Mononuclear cell (primary cell): ENCODE measurements around the gene LY6G6F. TPM values are rescaled to one million over a fixed set of nuclear protein-coding genes. Genes with fewer than 3 reads are reported as not detected.

Experiments
- H3K27me3 ChIP-seq: 2 replicates; pipeline ENCODE4 v1.6.0; 2011; ENCODE audit warnings: low read length, control low read depth; ENCODE audit not compliant: insufficient read depth
- H3K4me1 ChIP-seq: 2 replicates; pipeline ENCODE4 v1.5.1; 2011; ENCODE audit warnings: mild to moderate bottlenecking, low read length, control low read depth; ENCODE audit not compliant: insufficient read depth
- H3K4me3 ChIP-seq: 2 replicates; pipeline ENCODE4 v1.5.1; 2011; ENCODE audit warnings: mild to moderate bottlenecking, low read length, moderate library complexity
- H3K9me3 ChIP-seq: 2 replicates; pipeline ENCODE4 v1.5.1; 2011; ENCODE audit warnings: low read depth, mild to moderate bottlenecking, control low read depth, low read length
- total RNA-seq: library from RNA; depleted of rRNA; stranded (reverse); fragments of >200 nt; gene quantifications from one replicate; pipeline ENCODE4 v1.2.3, GENCODE V29; 2012

LY6G6F gene
- total RNA-seq, 1 donor, result 7.7 TPM

DNA sequence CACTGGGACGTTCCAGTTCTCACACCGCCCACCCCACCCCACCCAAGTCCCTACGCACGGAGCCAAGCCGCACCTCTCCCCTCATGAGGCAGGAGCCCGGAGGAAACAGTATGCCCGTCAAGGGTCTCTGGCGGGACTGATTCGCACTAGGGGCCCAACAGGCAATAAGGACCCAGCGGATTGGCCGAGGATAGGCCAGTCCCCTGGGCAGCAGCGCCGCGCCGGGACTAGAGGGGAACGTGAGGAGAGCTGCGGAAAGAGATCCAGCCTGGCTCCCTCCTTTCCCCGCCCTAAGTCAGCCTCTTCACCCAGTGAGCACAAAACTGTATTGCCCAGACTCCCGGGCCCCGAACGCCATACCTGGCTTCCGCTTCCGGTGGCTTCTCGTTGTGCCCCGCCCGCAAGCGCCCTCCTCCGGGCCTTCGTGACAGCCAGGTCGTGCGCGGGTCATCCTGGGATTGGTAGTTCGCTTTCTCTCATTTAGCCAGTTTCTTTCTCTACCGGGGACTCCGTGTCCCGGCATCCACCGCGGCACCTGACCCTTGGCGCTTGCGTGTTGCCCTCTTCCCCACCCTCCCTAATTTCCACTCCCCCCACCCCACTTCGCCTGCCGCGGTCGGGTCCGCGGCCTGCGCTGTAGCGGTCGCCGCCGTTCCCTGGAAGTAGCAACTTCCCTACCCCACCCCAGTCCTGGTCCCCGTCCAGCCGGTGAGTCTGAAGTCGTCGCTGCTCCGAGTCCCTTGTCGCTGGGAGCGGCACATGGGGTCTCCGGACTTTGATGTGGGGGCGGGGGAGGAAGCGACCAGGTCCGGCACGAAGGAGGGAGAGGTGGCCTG lies 40.9 kb upstream of the LY6G6F start, which contains the start of gene CSNK2B:
Gene CSNK2B, plus strand, starts transcription at position 580 of the 836 bp plus-strand sequence. CDS start 752 bp downstream, outside the sequence.
- H3K4me1 ChIP-seq, result peaks cover 61% of the 10 kb centered on the region
- peak within 1 kb of the TSS; percentile 86 for H3K4me3 ChIP-seq
- no peaks in the 10 kb centered on the region for H3K9me3 ChIP-seq
- no peaks in the 10 kb centered on the region for H3K27me3 ChIP-seq

DNA sequence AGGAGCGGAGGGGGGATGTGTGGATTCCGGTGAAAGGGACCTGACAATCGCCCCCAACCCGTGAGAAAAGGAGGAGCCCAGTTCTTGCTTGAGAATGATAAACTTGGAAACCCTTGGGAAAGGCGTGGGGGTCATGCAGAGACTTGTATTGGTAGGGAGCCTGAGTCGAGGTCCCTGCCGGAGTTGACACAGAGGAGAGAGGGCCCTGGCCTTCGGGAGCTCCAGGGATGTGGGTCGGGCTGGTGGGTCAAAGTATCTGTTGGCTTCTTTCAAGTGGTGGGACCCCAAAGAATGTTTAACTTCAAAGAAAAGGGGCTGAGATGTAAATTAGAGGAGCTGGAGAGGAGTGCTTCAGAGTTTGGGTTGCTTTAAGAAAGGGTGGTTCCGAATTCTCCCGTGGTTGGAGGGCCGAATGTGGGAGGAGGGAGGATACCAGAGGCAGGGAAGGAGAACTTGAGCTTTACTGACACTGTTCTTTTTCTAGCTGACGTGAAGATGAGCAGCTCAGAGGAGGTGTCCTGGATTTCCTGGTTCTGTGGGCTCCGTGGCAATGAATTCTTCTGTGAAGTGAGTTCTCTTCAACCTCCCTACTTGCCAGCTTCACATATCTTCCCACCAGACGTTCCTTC lies 40.2 kb upstream of the LY6G6F start:
- peak overlapping the region; percentile 86 for H3K4me3 ChIP-seq
- peaks cover 53% of the 10 kb centered on the region for H3K4me1 ChIP-seq
- no peaks in the 10 kb centered on the region for H3K27me3 ChIP-seq
- H3K9me3 ChIP-seq, result no peaks in the 10 kb centered on the region

DNA sequence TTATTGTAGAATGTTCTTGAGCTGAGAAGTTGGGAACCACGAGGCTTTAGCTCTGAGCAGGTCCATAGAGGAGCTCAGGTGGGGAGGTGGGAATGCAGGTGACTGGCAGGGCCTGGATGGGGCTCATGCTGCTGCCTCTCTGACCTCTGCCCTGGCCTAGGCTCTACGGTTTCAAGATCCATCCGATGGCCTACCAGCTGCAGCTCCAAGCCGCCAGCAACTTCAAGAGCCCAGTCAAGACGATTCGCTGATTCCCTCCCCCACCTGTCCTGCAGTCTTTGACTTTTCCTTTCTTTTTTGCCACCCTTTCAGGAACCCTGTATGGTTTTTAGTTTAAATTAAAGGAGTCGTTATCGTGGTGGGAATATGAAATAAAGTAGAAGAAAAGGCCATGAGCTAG lies 37.0 kb upstream of the LY6G6F start, which contains the start of gene LY6G5B:
Gene LY6G5B, plus strand, starts transcription at position 301 of the 400 bp plus-strand sequence. CDS start 975 bp downstream, outside the sequence.
- no peak within 1 kb of the TSS for H3K4me3 ChIP-seq
- peaks cover 23% of the 10 kb centered on the region for H3K4me1 ChIP-seq
- no peaks in the 10 kb centered on the region for H3K9me3 ChIP-seq
- no peaks in the 10 kb centered on the region for H3K27me3 ChIP-seq

DNA sequence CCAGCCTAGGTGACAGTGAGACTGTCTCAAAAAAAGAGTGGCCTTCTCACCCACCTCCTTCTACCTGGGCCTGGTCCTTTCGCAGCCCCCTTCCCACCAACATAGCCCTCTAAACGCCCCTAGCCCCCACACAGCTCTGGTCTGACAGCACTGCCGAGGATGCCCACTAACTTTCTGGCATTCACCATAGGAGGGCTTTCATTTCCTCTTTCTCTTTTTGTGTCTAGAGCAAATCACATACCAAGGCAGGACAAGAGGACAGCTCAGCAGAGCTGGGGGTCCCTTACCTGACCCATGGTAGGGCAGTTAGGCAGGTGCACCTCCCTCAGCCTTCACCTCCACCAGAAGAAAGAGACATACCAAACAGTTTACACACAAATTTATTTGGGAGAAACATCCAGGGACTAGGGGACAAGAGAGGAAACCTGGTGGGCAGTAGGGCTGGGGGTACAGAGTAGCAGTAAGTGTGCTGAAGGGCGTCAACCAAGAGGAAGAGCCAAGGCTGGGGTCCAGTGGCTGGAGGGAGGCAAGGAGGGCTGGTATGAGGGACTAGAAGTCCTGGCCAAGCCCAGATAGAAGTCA lies 30.3 kb upstream of the LY6G6F start:
- Histone ChIP-seq H3K27me3 (no peaks in the 10 kb centered on the region), H3K4me1 (peaks cover 20% of the 10 kb centered on the region), H3K4me3 (no peak overlapping the region), H3K9me3 (no peaks in the 10 kb centered on the region)

DNA sequence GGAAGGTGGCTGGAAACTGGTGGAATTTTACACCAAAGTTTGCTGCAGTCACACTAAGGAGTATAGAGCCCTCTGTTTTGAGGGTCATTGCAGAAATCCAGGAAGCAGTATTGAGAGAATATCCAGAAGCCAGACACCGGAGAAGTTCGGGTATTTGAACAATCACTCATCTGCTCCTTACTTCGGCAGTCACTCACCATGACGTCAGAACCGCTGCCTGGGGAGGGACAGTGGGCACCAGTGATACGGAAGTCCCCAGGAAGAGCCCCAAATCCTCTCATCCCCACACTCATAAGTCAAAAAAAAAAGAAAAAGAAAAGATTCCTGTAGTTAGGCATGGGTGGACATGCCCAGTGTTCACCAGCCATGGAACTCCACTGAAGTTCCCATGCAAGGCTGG lies 29.8 kb upstream of the LY6G6F start:
- H3K4me1 ChIP-seq, result peaks cover 24% of the 10 kb centered on the region
- H3K27me3 ChIP-seq, result no peaks in the 10 kb centered on the region
- H3K9me3 ChIP-seq, result no peaks in the 10 kb centered on the region
- no peak overlapping the region for H3K4me3 ChIP-seq

DNA sequence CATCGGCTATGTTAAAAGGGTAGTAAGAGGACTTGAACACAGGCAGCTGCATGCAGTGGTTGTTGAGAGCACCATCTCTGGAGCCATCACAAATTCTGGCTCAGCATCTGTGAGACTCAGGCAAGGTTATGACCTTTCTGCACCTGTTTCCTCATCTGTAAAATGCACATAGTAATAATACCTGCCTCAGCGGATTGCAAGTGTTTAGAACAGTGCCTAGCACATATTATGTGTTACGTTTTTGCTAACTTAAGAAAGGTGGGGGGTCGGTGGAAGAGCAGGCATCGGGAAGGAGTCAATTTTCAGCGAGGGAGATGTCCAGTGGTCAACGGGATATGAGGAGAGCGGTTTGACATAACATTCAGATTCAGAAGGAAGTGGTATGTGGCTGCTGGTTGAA lies 28.7 kb upstream of the LY6G6F start:
- H3K4me3 ChIP-seq, result no peak overlapping the region
- H3K4me1 ChIP-seq, result peaks cover 24% of the 10 kb centered on the region
- no peaks in the 10 kb centered on the region for H3K27me3 ChIP-seq
- H3K9me3 ChIP-seq, result no peaks in the 10 kb centered on the region

DNA sequence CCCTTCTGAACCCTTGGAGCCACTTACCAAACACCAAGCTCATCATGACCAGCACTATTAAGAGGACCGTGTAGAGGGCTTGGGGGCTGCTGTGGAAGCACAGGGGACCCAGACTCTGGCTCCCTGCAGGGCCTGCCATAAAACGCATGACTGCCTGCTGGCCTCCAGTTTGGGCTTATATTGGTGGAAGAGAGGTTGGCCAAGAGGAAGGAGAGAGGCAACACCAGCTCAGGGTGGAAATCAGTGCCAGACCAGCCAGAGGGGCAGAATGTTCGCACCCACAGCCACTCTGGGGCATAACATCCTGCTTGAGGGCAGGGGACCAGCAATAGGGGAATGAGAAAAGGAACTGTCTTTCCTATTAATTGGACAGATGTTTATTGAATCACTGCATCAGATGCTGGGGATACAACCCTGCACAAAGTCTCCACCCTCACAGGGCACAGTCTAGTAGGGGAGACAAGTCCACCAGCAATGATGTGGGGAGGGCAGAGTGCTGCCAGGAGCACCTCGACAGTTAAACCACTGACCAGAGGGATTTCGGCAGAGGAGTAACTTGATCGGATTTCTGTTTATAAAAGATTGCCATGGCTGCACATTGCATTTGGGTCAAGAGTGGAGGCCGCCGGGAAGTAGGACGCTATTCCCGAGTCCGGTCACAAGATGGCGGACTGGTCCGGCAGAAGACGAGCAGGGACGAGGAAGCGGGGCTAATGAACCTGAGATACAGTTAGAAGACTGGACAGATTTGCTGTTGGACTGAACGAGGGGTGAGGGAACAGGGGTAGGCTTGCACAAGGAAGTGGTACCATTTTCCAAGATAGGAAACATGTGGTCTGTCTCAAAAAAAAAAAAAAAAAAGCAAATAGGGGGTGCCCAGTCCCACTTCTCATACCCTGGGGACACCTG lies 26.2 kb upstream of the LY6G6F start, which contains the start of gene LY6G5C:
Gene LY6G5C, minus strand, starts transcription at position 842 of the 909 bp plus-strand sequence. Its CDS starts 694 bp downstream, at position 148.
- Histone ChIP-seq H3K4me1 (peaks cover 28% of the 10 kb centered on the region), H3K9me3 (no peaks in the 10 kb centered on the region), H3K4me3 (peak within 1 kb of the TSS; percentile 45), H3K27me3 (no peaks in the 10 kb centered on the region)

DNA sequence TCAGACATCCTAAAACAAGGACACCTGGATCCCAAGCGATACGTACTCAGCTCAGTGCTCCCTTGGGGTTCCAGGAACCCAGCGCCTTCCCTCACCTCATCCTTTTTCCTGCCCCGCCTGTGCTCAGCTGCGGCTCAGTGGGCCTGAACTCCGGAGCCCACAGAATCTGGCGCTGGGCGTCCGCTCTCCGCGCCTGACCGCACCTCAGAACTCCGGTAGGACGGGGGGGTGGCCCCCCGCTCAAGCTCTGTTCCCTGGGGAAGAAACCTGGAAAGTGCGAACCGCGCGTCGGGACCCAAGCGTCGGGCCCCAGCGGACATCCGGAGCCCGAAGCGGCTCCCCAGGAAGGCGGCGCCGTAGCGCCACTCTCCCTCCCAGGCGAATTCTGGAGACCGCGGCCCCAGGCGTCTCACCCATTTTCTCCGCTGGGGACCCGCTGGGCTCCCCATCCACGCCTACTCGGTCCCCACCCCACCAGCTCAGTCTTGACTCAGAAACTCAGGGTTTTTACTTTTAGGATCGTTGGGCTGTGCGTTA lies 25.5 kb upstream of the LY6G6F start:
- Histone ChIP-seq H3K4me3 (peak overlapping the region; percentile 45), H3K27me3 (no peaks in the 10 kb centered on the region), H3K4me1 (peaks cover 27% of the 10 kb centered on the region), H3K9me3 (no peaks in the 10 kb centered on the region)

DNA sequence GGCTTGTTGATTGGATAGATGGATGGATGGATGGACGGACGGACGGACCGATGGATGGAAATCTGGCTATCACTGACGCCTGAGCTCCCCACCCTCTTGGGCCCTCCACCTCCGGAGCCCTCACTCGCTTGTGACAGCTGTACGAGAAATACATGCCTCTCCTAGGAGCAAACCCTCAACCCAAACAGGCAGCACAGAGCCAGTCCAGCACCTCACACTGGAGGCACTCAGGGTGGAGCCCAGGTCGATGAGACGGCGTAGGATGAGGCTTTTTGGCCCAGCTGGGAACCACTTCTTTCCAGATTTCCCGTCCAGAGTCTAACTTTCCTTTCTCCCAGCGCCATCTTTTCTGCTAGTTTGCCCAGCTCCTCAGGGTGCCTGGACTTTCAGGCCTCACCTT lies 23.1 kb upstream of the LY6G6F start:
- Histone ChIP-seq H3K4me1 (peaks cover 21% of the 10 kb centered on the region), H3K4me3 (no peak overlapping the region), H3K9me3 (no peaks in the 10 kb centered on the region), H3K27me3 (no peaks in the 10 kb centered on the region)

DNA sequence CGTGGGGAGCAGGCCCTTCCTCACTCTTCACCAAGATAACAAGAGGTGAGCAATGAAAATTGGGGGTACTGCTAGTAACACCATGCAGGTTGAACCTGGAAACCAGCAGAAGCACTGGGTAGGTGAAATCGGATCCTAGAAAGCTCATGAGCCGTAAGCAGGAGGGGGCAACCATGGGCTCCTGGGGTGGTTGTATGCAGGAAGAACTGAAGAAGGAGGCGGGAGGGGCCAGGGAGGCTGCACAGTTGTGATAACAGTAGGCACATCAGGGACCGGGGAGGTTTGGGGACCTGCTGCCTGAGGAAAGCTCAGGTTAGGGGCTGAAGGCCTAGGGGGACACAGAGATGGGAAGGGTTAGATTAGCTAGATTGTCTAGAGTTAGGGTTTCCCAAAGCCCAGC lies 20.2 kb upstream of the LY6G6F start:
- Histone ChIP-seq H3K4me3 (no peak overlapping the region), H3K27me3 (no peaks in the 10 kb centered on the region), H3K4me1 (peaks cover 19% of the 10 kb centered on the region), H3K9me3 (no peaks in the 10 kb centered on the region)

DNA sequence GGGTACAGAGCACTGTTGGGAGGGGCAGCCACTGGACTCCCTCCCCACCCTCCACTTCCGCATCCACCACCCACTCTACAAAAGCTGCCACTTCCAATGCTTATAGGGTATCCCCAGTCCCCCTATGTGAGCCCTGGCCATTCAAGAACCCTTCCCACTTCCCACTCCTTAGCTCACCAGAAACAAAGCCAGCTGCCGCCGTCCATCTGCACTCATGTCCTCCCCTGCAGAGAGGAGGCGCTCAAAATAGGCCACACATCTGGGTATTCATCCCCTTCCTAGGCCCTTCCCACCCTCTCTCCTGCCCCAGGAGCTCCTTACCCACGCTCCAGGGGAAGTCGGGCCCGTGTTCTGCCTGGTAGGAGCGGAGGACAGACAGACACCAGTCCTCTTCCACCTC lies 19.3 kb upstream of the LY6G6F start:
- H3K9me3 ChIP-seq, result no peaks in the 10 kb centered on the region

DNA sequence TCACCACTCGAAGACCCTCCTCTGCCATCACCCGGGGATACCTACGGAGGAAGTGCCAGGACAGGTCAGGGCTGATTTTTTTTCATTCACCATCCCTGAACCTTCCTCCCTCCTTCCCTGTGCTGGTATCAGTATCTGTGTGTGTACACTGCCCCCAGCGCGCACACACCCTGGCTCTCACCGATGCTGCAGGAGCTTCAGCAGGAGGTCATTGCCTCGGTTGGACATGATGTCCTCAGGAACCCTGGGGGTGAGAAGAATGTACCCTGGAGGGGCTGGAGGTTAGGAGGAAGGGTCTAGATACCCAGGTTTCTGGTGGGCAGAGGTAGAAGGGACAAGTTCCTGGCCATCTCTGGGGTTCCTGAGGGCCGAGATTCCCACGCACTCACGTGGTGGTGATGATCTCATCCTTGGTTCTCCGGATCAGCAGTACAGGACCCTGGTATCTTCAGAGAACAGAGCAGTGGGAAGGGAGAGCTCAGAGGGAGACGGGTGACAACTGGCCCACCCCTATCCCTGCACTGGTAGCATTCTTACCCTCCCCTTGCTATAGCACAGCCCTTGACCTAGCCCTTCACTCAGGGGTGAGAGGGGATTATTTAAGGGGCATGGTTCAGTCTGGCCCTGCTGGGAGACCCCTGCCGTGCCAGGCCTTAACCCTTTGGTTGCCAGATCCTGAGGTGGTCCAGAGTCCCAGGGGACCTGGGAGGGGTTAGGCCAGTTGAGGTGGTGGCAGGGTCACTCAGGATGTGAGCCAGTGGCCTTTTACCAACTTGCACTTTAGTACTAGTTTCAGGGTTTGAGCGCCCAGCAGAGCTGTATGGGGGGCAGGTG lies 18.6 kb upstream of the LY6G6F start:
- H3K4me3 ChIP-seq, result no peak overlapping the region
- H3K4me1 ChIP-seq, result peaks cover 15% of the 10 kb centered on the region
- H3K27me3 ChIP-seq, result no peaks in the 10 kb centered on the region
- H3K9me3 ChIP-seq, result no peaks in the 10 kb centered on the region

More for the DNA sequence above, 19.3 kb upstream of the LY6G6F start:
- H3K27me3 ChIP-seq, result no peaks in the 10 kb centered on the region
- no peak overlapping the region for H3K4me3 ChIP-seq
- H3K4me1 ChIP-seq, result peaks cover 16% of the 10 kb centered on the region

DNA sequence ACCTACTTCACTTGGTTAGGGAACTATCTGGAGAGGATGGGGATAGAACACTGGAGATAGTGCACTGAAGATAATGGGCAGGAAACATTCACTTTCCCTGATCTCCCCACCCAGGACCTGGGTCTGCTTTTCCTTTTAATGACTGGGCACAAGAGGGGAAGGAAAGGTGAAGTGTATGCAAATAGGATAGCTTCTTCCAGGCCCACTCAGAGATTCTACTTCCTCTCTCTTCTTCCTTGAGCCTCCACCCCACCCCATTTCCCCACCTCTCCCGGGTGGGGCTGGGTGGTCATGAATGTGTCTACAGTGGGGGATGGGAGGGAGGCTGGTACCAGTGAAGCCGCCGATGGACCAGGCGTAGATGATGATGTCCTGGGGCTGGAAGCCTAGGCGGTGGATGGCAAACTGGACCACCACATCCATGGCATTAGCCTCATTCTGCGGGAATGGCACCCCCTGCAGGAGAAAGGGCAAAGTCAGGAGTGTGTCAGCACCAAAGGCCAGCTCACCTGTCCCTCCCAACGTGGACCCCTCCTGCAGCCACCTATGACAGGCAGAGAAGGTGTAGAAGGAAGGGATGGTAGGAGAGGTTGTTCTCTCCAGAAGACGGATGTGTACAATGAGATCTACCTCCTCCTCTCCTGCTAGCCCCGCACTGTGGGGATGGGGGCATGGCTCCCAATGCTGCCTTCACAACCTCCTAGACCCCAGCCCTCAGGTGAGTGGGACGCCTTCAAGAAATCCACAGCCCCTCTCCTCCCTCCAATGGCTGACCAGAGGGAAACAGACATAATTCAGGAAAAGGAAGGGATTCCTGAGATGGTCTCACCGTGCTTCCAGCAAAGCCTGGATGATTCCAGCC lies 17.2 kb upstream of the LY6G6F start:
- no peak overlapping the region for H3K4me3 ChIP-seq
- H3K27me3 ChIP-seq, result no peaks in the 10 kb centered on the region
- peaks cover 12% of the 10 kb centered on the region for H3K4me1 ChIP-seq
- no peaks in the 10 kb centered on the region for H3K9me3 ChIP-seq
